NCI-H748 treated with DMSO at 0.1 percent for 48 hours (cell line): ENCODE results near the gene LRP11.
"Not testable (repeated sequence)": the region's sequence is repeated elsewhere in the genome, so short reads cannot be mapped to it uniquely, and the experiment has no call there.

Experiments used
- DNase-seq: peaks from one replicate; lab custom pipeline; 2025; lab: John Stamatoyannopoulos, UW

LRP11 gene

DNA sequence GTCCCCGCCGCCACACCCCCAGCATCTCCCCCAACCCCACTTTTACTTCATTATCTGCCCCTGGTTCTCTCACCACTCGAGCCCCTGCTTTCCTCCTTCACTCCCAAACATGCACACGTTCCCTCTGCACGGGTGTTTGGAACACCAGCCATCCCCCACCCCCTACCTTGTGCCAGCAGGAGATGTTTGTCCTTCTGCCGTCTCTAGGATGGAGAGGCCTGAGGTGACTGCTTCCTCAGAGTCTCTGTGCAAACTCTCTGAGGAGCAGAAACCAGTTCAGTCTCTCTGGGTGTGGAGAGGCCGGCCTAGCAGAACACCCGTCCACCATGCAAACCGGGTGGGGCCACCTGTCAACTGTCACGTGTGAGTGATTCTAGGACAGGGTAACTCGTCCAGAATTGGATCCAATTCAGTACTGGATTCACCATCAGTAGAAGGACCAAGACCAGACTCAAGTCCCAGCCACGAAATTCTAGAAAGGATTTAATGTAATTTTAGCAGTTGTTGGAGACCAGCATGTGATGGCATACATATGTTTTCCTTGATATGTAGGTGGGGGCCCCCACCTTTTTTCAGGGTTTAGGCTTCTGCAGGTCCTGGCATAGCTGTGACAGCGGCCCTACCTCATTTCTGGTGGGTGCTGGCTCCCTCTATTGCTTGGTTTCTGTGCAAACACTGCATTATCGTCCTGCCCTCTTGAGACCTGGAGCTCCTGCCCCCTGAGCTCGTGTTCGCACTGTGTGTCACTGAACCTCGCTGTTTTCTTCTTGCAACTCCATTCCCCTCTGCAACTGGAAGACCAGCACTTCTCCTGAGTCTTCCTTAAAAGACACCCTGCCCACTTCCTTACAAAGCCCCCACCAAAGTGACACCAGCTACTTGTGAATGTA is 33.9 kb upstream of the LRP11 start, which contains the start of gene RAET1E:
Gene RAET1E (minus strand): TSS at position 259 of the 890 bp plus-strand sequence. CDS start 7,212 bp downstream, outside the sequence.
- DNase-seq = no peak

DNA sequence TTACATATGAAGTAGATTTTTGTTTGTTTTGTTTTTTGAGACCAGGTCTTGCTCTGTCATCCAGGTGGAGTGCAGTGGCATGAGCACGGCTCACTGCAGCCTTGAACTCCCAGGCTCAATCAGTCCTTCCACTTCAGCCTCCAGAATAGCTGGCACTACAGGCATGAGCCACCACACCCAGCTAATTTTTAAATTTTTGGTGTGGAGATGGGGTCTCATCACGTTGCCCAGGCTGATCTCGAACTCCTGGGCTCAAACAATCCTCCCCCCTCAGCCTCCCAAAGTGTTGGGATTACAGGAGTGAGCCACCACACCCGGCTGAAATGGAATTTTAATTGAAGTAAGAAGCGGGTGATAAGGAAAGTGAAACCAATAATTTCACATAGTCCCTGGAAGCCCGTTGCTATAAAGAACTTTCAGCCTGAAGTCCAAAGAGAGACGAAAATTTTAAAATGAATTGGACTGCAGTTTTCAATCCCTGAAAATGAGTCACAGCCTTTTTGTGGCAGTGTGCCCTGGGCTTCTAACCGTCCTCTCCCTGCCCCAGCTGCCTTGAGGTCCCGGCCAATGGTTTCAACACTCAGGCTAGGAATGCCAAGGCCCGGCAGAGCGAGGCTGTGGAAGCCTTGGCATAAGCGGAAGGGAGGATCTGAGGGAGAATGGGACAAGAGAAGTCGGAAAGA is 33.0 kb upstream of the LRP11 start:
- DNase-seq = no peak

- DNase-seq = no peak
Measured at GRCh38 chr6:149896491-149896890, 32.3 kb upstream of the LRP11 start.

DNA sequence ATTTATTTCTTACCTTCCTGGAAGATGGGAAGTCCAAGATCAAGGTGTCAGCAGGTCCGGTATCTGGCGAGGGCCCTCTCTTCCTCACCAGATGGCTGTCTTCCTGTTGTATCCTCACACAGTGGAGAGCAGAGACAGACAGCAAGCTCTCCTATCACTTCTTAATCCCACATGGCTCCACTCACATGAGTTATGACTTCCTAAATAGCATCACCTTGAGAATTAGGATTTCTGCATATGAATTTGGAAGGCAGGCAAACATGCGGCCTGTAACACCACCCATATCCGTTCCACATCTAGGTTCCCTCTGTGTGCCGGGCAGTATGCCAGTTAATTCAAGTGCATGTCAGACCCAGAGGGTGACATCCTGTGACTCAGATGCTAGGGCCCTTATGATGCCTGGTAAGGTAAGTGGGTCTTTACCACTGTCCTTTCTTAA is 31.7 kb upstream of the LRP11 start:
- no peak for DNase-seq

- no peak for DNase-seq
Measured at GRCh38 chr6:149895048-149895590, 31.0 kb upstream of the LRP11 start.

DNA sequence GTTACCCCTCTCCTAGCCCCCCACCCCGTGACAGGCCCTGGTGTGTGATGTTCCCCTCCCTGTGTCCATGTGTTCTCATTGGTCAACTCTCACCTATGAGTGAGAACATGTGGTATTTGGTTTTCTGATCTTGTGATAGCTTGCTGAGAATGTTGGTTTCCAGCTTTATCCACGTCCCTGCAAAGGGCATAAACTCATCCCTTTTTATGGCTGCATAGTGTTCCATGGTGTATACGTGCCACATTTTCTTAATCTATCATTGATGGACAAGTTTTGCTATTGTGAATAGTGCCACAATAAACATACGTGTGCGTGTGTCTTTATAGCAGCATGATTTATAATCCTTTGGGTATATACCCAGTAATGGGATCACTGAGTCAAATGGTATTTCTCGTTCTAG is 27.7 kb upstream of the LRP11 start:
- DNase-seq = not testable (repeated sequence)

DNA sequence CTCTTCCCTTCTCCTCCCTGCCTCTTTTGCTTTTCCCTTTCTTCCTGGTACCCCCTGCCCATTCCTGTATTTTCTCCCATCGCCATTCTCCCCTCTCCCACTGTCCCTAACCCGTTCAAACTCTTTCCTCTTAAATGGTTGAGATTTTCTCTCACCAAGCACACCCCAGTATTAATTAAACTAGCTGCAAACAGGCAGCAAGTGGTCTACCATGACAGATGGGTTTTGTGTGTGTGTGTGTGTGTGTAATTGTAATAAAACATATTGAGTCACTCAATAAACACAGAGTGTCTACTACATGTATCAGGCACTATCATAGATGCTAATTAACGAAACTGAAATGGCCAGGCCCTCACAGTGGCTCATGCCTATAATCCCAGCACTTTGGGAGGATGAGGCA is 27.1 kb upstream of the LRP11 start:
- DNase-seq = no peak

GRCh38 chr6:149890629-149891045 is 26.5 kb upstream of the LRP11 start:
- no peak for DNase-seq

DNA sequence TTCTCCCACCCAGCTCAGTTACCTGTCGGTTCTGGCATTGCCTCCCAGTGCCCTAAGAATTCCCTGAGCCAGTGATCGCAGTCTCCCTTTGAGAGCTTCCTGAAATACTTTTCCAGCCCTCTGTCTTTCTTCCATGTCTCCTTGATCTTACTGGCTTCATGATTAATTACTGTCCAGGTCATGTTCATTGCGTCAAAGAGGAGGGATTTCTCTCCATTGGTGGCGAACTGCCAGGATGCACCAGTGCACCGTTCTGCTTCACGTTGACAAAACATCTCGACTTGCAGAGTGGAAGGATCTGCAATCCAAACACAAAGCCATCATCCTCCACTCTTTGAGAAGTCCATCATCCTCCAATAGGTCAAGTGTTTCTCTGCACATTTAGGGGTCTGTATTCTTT is 25.2 kb upstream of the LRP11 start:
- DNase-seq = no peak

DNA sequence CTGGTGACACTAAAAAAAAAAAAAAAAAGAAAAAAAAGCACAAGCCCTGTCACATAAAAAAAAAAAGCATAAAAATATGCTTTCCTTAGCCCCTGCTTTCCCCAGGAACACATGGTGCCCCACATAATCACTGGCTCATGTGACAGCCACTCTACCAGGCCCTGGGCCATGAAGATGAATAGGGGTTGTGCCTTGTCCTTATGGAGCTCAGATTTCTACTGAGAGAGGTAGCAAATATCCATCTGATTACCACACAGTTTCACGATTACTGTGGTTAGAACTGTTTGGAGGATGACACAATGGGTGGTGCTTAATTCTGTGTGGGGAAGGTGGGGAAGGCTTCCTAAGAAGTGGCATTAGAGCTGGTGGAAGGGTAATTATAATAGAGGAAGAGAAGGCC is 24.5 kb upstream of the LRP11 start:
- DNase-seq = no peak

GRCh38 chr6:149888093-149888492 is 23.9 kb upstream of the LRP11 start:
- no peak for DNase-seq

DNA sequence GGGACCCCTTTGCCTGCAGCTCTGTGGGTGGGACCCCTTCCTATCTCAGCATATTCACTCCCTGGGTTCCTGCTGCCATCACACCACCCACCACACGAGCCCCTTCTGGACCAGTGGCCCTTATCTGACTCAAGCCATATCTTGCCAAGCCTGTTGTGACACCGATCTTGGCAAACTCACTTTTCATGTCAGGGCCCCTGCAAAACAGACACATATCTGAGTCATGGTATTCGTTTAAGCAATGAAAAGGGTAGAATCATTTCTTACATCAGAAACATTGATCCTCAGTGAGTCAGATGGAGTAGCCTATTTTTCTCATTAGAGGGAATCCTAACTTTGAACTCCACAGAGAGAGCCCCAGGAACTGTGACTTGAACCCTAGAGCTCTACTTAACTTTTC is 23.2 kb upstream of the LRP11 start:
- DNase-seq = no peak

GRCh38 chr6:149885888-149886287 is 21.7 kb upstream of the LRP11 start:
- no peak for DNase-seq

DNA sequence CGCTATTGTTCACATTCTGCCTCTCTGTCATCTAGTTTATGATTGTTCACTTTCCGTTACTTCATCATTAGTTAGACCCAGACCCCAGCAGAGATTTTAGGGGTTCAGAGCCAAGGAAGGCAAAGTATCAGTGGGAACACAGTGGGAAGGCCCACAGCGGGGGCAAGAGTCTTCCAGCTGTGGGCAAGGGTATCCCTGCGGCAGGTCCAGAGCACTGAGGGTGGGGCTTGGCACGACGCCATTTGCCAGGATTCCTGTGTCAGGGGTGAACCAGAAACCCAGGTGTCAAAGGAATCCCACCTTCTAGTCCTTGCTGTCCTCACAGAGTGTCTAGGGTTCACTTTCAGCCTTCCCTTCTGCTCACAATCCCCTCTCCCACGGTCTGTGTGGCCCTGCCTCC is 20.5 kb upstream of the LRP11 start:
- DNase-seq = no peak

- no peak for DNase-seq
Measured at GRCh38 chr6:149884215-149884614, 20.1 kb upstream of the LRP11 start.

GRCh38 chr6:149881860-149882259 is 17.7 kb upstream of the LRP11 start:
- DNase-seq = no peak

DNA sequence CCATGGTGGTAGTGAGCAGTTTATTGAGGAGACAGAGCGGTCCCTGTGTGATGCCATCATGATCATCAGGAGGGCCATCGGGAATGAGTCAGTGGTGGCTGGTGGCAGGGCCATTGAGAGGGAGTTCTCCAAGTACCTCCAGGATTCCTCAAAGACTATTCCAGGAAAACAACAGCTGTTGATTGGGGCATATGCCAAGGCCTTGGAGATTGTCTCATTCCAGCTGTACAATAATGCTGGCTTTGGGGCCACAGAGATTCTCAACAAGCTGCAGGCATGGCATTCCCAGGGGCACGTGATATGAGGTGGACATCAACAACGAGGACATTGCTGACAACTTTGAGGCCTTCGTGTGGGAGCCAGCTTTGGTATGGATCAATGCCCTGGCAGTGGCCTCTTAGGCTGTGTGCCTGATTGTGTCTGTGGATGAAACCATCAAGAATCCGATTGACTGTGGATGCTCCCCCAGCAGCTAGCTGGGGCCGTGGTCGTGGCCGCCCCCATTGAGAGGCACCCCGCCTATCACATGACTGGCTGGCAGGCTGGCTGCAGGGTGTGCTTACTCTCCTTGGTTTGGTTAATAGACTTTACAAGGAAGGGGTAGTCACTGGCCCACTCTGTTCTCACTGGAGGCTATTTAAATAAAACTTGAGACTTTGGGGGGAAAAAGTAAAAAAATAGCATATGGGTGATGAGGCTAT is 17.1 kb upstream of the LRP11 start:
- no peak for DNase-seq

- DNase-seq = no peak
Measured at GRCh38 chr6:149877659-149878058, 13.5 kb upstream of the LRP11 start.

- no peak for DNase-seq
Measured at GRCh38 chr6:149876241-149876933, 12.2 kb upstream of the LRP11 start.

- no peak for DNase-seq
Measured at GRCh38 chr6:149872233-149872632, 8.1 kb upstream of the LRP11 start.

DNA sequence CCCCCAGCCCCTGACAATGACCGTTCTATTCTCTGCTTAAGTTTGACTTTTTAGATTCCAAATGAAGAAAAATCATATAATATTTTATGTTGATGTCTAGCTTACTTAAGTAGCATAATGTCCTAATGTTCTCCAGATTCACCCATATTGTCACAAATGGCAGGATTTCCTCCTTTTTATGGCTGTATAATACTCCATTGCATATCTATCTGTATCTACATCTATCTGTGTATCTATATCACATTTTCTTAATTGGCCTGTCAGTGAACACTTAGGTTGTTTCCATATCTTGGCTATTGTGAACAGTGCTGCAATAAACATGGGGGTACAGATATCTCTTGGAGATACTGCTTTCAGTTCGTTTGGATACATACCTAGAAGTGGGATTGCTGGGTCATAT is 7.0 kb upstream of the LRP11 start:
- DNase-seq = no peak
